HL-60 (cell line): ENCODE results near the gene SAMD14.

Source experiments
- DNase-seq, 2 experiments: peaks; one replicate each; pipeline ENCODE4 v3.0.0-alpha.2; 2010 to 2020; ENCODE audit warnings: low read depth in 1 of 2, low spot score in 1 of 2
- H3K27ac ChIP-seq: fragments of 250-450 bp; sonication (Bioruptor Pico); replicated peaks from 2 replicates; pipeline ENCODE4 v1.5.1; 2020; ENCODE audit warnings: mild to moderate bottlenecking, moderate library complexity
- H3K27me3 ChIP-seq: fragments of 250-450 bp; sonication (Bioruptor Pico); 2 replicates; pipeline ENCODE4 v1.5.1; 2021; ENCODE audit warnings: mild to moderate bottlenecking, moderate library complexity; ENCODE audit not compliant: insufficient read depth, poor library complexity, severe bottlenecking
- H3K4me3 ChIP-seq: replicated peaks from 2 replicates; pipeline ENCODE4 v1.5.1; 2011; ENCODE audit warnings: mild to moderate bottlenecking, control low read depth, low read length; ENCODE audit not compliant: insufficient read depth
- GABPA ChIP-seq: IDR thresholded peaks from 2 replicates; pipeline ENCODE4 v1.6.1; 2012; ENCODE audit warnings: low read depth
- POLR2AphosphoS5 ChIP-seq: IDR thresholded peaks from 2 replicates; pipeline ENCODE4 v1.6.1; 2012; ENCODE audit warnings: low read depth
- SPI1 ChIP-seq: IDR thresholded peaks from 2 replicates; pipeline ENCODE4 v1.6.1; 2012; ENCODE audit warnings: low read depth, mild to moderate bottlenecking, borderline replicate concordance
- TF ChIP-seq, protein P1 (sequence below): IDR thresholded peaks from one replicate; pipeline ENCODE4 v1.5.1; 2011; ENCODE audit warnings: low read length, control low read depth, inconsistent platforms; ENCODE audit not compliant: insufficient read depth
- TF ChIP-seq, protein P2 (sequence below): IDR thresholded peaks from 2 replicates; pipeline ENCODE4 v1.6.1; 2012; ENCODE audit warnings: low read depth; ENCODE audit not compliant: insufficient replicate concordance

The SAMD14 gene

DNA sequence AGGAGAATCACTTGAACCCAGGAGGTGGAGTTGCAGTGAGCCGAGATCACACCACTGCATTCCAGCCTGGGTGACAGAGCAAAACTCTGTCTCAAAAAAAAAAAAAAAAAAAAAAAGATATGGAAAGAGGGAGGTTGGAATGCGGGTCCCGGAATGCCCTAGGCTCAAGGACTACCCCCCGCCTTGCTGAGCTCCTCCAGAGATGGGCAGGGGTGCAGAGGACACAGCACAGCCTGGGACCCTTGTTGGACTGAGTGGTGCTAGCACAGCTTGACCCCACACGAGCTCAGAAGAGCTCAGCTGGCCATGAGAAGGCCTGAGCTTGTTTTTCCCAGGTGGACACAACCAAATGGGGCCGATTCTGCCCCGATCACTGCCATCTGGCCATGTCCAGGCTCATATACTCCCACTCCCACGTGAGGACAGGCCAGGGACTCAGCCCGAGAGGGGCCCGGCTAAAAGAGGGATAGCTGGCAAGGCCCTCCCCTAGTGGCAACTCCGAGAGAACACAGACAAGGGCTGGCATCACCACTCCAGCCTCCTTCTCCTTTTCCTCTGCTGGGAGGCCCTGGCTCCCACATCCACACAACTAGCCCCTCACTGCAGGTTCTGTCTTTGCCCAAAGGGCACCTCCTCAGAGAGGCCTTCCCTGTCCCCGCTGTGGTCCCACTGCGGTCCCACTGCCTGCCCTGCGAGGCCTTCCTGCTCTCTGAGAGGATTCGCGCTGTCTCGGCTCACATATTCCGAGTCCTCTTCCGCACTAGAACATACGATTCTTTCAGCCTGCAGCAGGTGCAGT, 46.8 kb upstream of the SAMD14 start:
- H3K27ac ChIP-seq: no peak overlapping the region
- H3K27me3 ChIP-seq: no peaks in the 10 kb centered on the region
- no peak overlapping the region for H3K4me3 ChIP-seq
- no peak for DNase-seq
- TF ChIP-seq SPI1 (no peak), GABPA (no peak), POLR2AphosphoS5 (no peak)
- TF ChIP-seq, protein P1, sequence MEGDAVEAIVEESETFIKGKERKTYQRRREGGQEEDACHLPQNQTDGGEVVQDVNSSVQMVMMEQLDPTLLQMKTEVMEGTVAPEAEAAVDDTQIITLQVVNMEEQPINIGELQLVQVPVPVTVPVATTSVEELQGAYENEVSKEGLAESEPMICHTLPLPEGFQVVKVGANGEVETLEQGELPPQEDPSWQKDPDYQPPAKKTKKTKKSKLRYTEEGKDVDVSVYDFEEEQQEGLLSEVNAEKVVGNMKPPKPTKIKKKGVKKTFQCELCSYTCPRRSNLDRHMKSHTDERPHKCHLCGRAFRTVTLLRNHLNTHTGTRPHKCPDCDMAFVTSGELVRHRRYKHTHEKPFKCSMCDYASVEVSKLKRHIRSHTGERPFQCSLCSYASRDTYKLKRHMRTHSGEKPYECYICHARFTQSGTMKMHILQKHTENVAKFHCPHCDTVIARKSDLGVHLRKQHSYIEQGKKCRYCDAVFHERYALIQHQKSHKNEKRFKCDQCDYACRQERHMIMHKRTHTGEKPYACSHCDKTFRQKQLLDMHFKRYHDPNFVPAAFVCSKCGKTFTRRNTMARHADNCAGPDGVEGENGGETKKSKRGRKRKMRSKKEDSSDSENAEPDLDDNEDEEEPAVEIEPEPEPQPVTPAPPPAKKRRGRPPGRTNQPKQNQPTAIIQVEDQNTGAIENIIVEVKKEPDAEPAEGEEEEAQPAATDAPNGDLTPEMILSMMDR: no peak
- TF ChIP-seq, protein P2, sequence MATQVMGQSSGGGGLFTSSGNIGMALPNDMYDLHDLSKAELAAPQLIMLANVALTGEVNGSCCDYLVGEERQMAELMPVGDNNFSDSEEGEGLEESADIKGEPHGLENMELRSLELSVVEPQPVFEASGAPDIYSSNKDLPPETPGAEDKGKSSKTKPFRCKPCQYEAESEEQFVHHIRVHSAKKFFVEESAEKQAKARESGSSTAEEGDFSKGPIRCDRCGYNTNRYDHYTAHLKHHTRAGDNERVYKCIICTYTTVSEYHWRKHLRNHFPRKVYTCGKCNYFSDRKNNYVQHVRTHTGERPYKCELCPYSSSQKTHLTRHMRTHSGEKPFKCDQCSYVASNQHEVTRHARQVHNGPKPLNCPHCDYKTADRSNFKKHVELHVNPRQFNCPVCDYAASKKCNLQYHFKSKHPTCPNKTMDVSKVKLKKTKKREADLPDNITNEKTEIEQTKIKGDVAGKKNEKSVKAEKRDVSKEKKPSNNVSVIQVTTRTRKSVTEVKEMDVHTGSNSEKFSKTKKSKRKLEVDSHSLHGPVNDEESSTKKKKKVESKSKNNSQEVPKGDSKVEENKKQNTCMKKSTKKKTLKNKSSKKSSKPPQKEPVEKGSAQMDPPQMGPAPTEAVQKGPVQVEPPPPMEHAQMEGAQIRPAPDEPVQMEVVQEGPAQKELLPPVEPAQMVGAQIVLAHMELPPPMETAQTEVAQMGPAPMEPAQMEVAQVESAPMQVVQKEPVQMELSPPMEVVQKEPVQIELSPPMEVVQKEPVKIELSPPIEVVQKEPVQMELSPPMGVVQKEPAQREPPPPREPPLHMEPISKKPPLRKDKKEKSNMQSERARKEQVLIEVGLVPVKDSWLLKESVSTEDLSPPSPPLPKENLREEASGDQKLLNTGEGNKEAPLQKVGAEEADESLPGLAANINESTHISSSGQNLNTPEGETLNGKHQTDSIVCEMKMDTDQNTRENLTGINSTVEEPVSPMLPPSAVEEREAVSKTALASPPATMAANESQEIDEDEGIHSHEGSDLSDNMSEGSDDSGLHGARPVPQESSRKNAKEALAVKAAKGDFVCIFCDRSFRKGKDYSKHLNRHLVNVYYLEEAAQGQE: no peak

DNA sequence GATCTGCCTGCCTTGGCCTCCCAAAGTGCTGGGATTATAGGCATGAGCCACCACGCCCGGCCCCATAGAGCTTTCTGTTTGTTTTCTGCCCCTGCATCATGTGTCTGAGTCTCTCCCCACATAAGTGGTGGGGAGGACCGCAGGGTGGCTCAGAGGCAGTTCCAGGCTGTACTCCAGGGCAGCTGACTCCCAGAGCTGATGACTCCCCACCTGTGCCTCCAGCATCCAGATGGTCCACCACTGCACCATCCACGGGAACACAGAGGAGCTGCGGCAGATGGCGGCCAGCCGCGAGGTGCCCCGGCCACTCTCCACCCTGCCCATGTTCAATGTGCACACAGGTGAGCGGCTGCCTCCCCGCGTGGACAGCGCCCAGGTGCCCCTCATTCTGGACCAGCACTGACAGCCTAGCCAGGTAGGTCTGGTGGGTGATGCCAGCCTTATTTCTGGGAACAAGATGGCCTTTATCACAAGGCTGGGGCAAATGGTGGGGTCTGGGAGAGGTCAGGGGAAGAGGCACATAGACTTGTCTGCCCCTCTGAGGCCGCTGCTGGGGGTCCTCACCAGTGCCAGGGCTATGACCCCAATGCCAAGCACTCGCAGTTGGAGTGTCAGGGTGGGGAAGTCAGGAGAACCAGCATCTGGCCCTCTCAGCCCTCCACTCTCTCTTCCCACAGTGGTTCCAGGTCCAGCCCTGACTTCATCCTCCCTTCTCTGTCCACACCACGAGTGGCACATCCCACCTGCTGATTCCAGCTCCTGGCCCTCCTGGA, 45.3 kb upstream of the SAMD14 start:
- TF ChIP-seq POLR2AphosphoS5: no peak
- no peak for TF ChIP-seq GABPA
- no peak for TF ChIP-seq SPI1
- TF ChIP-seq, protein P2: no peak
- TF ChIP-seq, protein P1: no peak
- H3K27me3 ChIP-seq: no peaks in the 10 kb centered on the region
- H3K4me3 ChIP-seq: no peak overlapping the region
- DNase-seq: no peak
- no peak overlapping the region for H3K27ac ChIP-seq

DNA sequence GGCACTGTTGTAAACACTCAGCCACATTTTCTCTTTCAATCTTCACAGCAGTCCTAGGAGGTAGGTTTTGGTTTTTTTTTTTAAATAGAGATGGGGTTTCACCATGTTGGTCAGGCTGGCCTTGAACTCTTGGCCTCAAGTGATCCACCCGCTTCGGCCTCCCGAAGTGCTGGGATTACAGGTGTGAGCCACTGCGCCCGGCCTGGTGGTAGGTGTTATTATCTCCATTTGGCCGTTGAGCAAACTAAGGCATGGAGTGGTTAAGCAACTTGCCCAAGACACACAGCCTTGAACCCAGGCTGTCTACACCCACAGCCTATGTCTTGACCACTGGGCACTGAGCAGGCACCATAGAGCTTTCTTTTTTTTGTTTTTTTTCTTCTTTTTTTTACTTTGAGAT, 44.5 kb upstream of the SAMD14 start:
- DNase-seq: no peak
- no peak overlapping the region for H3K27ac ChIP-seq

More for the DNA sequence above, 44.5 kb upstream of the SAMD14 start:
- TF ChIP-seq, protein P1: no peak
- no peak for TF ChIP-seq GABPA
- TF ChIP-seq, protein P2: no peak
- no peak for TF ChIP-seq POLR2AphosphoS5
- no peak for TF ChIP-seq SPI1
- no peaks in the 10 kb centered on the region for H3K27me3 ChIP-seq
- H3K4me3 ChIP-seq: no peak overlapping the region
